Measurements from ENCODE around the gene DGKI. TPM values are rescaled to one million over a fixed set of nuclear protein-coding genes. Genes with fewer than 3 reads are reported as not detected.

The DGKI gene
- polyA plus RNA-seq, 12 donors: 0.23 to 1.9 (median 0.84) TPM; not detected in 2

DNA sequence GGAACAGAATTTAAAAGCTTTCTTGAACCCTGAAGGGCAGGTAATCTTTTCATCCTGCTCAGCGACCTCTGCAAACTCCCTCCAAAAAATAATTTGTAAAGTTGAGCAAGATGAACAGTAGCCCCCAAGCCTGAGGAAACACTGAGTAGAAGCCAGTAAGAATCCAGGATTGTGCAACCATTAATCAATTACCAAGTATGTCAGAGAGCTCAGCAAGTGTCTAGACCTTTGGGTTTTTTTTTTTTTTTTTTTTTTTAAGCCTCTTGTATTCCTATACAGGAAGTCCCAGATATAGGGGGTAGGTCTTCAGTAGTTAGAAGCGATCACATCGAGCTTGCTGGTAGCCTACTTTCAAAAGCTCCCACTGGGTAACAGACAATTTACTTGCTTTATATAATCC lies 155.2 kb downstream of the DGKI start:
- no peak for DNase-seq

DNA sequence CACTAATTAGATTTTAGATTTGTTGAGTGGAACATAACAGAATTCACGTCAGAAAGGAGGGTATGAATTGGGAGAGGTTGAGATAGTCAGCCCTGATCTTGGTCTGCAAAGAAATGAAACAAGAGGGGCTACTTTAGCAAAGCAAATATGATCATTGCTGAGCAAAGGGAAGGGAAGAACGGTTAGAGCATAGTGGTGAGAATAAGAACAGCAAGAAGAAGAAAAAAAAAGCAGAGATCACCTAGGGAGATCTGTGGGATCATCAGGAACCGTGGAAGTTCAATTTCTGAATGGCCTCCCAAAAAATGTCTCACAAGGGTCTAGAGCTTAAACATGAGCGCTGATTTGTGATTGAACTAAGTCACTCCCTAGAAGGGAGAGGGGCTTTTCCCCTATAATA lies 156.1 kb downstream of the DGKI start:
- DNase-seq: no peak

DNA sequence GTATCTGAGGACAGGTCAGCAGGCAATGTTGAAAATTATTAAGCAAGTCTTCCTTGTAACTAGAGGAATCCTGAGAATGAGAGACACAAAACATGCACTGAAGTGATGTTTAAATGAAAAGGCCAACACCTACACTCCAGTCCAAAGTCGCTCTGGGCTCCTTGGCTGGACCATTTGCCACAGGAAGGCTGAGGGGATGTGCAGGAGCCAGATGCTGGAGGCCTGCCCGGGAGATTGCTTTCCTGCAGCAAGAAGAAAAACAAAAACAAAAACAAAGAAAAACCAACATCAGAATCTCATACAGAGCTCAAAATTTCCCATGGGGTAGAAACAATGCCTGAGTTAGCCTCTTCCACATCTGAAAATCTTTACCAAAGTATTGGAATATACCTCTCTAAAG lies 157.0 kb downstream of the DGKI start:
- no peak for DNase-seq

DNA sequence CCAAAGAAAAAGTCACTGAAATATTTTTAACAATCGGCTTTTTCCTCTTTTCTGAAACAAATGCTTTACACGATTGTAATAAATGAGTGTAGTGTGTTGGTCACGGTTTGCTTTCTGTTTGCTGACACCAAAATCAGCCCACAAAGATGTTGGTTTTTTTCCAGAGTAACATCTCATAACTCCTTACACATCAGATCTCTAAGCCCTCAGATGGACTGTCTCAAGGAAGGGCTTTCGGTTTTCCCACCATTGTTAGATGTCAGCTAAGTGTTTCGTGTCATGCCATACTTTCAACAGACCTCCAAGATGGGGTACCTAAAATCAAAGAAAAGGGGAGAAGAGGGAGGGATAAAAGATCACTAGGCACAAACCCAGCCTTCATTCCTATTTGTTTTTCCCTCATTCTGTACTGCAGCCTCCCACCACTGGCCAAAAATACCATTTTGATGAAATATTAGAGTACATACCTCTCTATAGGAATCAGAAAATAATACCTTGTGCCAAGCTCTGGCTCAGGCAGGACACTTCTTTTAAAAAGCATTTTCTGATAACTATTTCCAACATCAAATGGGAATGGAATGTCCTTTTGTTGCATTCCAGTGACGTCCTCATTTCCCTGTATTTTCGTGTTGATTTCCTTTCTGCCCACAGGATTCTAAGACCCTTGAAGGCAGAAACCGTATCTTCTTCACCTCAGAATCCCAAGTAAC lies 159.1 kb downstream of the DGKI start:
- DNase-seq: no peak

DNA sequence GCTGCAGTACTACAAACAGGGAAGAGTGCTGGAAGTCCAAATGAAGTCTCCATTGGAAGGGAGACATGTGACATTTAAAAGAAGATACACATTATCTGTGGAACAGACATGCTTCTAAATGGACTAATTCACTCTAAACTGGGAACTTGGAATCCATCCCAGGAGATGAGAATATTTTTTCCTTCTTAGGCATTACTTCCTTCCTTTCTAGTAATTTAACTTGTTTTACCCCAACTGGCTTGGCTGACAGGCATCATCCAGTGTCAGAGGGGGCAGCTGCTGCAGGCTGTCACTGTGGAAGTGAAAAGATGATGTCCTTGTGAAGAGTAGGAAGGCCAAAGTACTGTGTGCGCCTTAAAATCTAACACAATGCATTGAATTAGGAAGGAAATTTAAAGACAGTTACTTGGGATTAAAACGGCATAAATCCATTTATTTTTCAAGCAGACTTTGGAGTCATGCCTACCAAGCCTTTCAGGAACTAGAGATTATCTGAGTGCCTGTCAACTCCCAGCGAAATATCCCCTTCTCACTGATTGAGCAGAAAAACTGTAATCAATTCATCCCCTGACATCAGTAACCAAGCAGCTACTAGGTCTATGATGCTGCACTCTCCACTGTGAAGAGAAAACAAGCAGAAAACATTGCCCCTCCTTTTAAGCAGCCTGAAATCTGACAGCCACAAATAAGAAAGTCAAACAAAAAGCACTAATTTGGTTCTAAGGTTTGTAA lies 161.2 kb downstream of the DGKI start:
- no peak for DNase-seq

DNA sequence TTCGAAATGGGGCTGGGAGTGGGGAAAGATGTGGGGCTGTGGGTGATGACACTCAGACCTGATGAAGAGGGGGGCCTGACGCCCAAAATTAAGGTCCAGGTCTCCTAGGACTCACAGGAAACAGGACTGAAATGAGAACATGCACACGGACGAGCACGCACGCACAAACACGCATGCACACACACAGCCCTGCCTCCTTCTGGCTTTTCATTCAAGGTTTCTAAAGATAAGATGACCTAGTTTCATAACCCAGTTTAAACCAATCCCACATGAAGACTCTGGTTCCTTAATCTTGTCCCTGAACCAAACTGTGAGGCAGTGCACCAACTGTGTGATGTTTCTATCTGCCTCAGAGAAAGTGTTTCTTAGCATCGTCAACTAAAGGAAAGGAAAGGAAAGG lies 162.0 kb downstream of the DGKI start:
- no peak for DNase-seq

DNA sequence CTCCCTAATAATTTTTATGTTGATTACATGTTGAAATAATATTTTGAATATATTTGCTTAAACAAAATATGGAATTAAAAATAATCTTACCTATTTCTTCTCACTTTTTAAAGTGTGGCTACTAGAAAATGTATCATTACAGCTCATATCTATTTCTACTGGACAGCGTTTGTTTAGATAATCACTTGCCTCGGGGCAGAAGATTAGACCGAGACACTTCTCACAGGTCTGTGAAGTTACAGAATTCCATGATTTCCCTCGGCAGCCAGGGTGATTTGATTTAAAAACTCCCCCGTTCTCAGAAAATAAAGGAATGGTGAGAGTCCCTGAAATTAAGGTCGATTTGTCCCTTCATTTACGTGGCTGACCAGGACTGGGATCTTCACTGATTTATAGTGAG lies 162.5 kb downstream of the DGKI start:
- DNase-seq: no peak

DNA sequence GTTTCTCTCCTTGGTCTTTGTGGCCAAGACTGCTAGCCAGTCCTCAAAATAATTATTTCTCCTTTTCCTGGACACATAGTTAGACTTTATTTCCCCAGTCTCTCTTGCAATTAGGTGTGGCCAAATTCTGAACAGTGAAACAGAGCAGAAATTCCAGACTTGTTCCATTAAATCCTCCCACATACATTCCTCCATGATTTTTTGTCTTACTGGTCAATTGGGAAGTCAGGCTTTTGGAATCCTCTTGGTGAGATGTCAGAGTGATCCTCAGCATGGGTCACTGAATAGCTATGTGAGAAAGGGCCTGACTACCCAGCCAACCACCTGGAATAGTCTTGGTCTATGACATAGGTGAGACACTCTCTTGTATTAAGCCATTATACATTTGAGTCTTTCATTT lies 164.2 kb downstream of the DGKI start:
- DNase-seq: no peak

DNA sequence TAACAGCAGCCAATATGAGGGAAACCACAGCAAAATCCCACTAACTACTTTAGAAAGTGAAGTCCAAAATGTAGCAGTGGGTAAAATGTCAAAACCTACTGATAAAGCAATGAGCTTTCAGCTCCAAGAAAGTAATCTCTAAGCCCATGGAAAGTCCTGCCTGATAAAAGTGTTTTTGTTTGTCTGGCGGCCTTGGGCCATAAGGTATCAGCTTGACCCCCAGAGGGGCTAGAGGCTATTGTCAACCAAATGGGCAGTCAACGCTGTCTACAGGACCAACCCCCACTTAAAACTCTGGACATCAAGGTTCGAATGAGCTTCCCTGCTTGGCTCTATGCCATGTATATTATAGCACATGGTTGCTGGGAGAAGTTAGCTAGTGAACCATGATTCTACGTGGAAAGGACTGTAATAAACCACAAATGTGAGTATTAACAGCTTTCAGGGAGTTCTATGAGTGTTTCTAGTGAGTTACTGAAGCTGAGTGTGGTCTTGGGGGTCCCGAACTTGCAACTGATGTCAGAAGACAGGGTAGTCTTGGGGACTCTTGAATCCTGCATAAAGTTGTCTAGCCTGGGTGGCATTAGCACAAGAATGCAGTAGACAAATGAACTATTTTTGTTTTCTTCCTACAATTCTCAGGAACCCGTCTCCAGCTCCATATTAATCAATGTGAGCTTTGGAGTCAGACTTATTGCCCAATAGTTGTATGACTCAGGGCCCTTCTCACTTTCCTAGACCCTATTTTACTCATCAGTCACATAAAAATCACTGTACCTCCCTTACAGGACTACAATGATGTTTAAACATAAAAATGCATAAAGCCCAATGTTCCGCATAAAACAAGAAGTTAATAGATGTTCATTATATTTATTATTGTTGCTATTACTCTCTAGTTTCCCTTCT lies 164.9 kb downstream of the DGKI start:
- no peak for DNase-seq

DNA sequence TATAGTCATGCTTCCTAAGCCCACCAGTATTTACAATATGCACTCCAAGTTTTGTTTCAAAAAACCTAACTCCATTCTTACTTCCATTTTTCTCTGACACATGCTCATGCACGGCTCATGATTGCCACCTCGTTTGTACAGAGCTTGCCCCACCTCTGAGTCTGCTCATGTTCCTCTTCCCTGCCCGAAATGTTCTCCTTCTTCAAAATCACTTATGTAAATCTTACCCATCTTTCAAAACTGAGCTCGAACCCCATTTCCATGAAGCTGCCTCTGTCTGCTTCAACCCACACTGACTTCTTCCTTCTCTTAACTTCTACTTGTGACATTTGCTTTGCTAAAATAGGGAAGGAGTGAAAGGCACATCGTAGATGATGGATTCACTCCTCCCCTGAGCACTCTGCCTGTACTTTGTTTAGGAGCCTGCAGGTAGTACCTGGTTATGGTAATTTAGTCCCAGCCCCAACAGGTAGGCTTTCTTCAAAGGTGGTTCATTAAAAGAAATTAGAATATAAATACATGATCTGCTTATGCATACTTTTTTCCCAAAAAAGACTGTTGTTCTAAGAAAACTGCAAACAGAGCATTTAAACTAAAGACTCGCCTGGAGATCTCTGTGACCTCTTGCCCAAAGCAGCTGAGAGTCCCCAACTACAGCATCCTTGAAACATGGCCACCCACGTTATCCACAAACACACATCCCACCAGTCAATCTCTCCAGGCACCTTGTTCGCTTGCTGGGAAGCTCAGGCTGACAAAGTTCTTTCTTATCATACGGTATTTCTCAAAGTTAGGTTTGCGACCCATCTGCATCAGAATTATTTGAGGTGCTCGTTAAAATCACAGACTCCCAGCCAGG lies 172.0 kb downstream of the DGKI start:
- no peak for DNase-seq

DNA sequence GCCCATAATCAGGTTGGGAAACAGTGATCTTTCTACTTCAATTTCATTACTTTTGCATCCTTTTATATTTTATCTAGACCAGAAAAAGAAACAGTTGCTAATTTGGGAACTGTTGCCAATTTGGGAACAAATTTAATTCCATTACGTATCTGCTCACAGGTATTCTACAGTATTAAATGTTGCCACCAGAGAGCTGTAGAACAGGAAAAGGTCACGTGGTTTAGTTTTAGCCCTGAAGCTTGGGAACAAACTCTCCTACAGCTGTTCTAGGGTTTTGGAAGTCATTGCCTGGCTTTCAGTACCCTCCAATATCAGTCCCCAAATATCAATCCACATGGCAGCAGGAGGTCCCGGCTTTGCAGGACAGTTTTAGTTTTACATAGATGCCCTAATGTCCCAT lies 172.7 kb downstream of the DGKI start:
- no peak for DNase-seq

DNA sequence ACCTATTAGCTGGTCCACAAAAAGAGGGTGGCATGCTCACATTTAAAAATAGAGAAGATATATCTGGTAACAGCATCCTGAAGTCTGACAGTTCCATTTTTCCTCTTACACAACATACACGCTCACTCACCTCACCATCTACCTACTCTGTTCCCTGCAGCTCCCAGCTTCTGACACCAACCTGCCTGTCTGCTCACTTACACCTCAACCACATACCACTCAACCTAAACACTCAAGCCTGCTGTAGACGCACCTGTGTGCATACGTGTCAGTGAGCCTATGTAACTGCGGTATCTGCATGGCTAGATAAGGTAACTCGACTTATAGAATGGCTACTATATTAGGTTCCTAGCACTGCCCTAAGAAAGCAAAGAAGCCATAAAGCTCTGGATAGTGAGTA lies 174.9 kb downstream of the DGKI start:
- no peak for DNase-seq

DNA sequence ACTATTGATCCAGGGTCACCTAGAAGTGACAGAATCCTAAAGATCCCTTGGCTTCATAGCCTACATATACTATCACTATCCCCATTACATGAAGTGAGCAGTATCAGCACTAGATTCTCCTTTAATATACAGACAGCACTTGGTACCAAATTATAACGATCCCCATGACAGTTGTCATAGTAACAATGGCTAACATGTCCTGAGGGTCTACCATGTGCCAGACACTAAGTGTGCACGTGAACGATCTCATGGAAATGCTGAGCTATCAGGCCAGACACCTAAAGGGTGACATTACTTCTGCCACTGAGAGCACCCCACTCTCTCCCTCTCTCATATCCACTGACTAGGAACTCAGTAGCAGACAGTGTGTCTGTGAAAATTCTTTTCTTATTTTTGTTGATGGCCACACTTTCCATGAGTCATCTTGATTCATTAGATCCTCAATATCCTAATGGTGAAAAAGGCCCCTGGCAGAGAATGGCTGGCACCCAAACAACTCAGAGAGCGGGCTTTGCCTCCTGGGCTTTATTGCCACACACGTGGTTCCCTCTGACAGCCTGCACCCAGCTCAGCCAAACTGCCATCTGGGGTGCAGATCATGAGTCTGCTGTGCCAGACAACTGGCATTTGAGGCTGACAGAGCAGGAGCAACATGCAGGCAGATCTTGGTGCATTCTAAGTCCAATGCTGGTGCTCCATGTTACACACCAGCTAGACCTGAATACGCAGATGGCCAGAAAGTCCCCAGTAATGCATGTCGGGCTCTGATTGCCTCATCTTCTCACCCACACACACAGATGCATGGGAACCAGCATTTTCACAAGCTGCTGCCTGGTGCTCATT lies 176.3 kb downstream of the DGKI start:
- no peak for DNase-seq

DNA sequence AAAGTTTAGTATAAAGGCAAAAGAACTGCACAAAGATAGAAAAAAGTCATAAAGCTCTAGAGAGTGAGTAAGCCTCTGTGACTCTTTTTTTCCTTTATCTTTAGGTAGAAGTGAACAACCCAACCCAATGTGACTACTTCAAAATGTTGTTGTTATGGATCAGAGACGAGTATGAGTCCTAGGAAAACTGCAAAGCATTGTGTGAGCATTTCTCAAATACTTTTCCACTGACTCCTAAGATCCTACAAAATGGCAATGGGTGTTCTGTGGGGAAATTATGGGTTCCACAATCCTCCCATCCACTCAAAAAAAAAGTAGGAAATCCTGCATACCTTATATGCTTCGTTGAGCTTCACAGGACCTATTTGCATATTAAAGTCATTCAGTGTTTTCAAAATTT lies 177.1 kb downstream of the DGKI start:
- DNase-seq: no peak

DNA sequence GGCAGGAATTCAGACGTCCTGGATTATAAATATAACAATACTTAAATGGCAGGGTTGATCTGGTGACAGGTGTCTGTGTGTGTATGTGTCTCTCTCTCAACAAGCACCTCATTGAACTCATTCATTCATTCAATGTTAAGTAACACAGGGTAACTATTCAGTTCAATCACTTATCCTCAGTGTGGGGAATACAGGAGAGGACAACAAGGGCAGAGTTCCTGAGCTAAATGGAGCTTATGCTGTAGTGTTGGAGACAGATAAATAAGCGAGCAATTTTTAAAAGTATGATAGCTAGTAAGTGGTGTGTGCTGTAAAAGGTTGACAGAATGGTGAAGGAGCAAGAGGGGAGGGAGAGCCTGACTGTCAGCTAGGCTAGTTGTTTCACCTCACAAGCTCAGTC lies 178.4 kb downstream of the DGKI start:
- no peak for DNase-seq

DNA sequence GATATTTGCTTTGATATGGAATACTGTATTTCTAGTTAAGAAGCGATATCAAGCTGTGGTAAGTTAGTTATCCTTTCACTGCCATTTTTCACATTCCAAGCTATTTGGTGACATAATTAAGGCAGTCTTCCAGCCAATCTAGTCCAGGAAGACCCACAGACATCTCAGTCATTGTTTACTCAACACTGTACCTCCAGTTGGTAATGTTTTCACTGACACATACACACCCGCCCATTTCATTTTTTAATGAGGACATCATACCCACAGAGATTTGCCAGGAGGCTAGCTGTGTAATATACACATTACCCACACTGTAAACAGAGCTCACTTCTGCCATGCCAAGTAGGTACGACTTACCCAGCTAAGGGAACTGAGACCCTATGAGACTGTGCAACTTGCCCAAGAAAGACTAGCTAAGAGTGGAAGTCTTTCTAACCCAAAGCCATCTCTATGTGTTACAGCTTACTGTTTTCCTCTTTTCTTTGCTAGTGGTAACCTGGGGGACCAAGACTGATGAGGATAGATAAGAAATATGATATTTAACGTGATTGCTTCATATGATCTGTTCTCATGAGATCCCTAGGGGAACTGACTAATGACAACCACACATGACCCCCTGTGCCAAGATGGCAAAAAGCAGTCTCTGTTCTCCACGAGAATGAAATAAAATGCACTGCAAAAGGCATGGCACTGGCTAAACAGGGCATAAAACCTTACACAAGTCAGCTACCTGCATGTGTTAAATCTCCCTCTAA lies 179.0 kb downstream of the DGKI start:
- no peak for DNase-seq

DNA sequence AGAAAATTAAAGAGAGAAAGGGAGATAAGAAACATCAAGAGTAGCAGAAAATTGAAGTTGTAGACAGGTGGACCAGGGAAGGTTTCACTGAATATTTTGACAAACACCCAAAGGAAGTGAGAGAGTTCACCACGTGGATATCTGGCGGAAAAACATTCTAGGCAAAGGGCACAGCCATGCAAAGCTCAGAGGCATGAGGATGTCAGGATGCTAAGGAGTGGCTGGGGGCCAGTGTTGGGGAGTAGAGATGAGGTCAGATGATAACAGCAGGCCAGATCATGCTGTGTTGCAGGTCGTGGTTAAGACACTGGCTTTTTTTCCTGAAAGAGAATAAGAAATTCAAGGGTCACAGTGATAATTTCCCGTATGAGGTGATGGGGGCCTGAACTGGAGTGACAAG lies 181.9 kb downstream of the DGKI start:
- no peak for DNase-seq

DNA sequence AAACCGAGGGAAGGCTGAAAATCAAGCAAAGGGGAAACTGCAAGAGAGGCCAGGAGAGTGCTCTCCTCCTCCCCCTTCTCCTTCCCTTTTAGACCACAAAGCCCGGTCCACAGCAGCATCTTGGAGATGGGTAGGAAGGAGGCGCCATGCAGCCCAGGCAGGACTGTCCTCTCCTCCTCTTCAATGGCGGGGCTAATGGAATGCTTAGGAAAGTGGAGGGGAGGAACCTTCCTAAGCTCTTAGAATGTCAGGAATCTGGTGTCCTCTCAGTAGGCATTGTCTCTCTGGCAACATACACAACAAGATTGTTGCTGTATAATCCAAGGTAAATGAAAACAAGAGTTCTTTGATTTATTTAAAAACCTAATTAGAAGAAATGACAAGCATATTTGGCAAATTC lies 185.1 kb downstream of the DGKI start:
- DNase-seq: no peak

DNA sequence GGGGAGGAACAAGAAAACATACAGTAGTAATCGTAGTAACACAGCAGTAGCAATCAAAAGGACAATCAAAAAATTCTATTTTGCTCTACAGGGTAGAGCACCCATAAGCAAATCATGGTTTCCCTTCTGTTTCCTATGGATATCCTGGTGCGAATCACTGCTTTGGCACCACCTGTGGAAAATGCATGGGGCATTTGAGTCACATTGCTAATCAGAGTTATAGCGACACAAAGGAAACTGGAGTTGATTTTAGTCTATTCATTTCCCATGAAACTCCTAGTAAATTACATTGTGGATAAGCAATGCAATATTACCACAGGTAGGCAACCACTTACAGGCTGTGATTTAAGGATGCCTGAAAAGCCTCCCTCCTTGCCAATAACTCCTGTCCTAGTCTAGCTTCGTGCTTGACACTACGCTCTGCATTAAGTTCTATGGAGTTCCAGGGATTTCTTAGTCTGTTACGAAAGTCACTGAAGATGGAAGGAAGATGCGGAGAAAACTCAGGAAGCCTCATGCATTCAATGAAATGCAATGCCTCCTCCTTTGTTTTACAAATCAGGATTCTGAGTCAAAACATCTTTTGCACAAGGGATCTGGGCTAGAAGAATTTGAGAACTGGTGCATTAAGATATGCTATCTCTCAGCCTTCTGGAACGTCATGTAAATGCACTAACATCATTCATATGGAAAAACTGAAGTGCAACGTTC lies 188.4 kb downstream of the DGKI start:
- DNase-seq: no peak
